ENCODE measurements around the gene BMF. TPM values are rescaled to one million over a fixed set of nuclear protein-coding genes. Genes with fewer than 3 reads are reported as not detected.

Gene BMF
- polyA plus RNA-seq, 1 donor from 2014 or later: 5.8 TPM

DNA sequence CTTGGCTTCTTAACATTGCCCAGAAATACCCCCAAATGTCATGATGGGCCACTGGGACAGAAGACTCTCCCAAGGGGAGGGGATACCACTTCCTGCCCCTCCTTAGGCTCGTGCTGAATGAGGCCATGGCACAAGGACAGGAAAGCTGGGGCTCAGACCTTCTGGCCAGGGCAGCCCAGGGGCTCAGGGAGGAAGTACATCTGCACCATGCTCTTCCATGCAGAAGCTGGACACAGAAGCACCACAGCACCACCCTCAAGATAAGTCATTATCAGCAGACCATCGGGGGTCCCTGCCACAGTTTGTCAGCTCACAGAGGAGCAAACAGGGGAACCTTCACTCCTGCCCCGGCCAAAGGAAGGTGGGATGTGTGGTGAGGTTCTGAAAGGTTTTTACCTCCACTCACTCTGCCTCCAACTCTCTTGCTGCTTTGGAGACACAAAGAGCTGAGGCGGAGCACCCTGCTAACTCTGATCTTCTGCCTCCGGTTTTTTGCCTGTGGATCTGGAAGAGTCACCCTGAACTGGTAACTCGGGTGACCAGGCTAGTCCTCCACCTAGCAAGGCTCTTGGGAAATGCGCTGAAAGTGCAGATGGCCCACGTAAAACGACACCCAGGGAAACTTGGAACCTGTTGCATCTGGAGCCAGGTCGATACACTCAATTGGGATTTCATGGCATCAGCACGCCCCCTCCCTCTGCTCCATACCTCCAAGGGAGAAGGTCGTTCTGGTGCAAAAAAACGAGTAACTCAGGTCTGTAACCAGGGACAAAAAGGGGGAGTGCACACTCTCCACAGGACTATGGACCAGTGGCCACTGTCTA lies 8.3 kb downstream of the BMF start:
- Histone ChIP-seq H3K9me2 (ENCODE audit: insufficient read depth, low read length) (no peaks in the 10 kb centered on the region), H3K36me3 (ENCODE audit: insufficient read depth, low read length) (no peaks in the 10 kb centered on the region), H3K27me3 (ENCODE audit: insufficient read depth, low read depth, low read length) (no peaks in the 10 kb centered on the region), H3K9ac (ENCODE audit: low read length) (no peak overlapping the region), H3F3A (ENCODE audit: insufficient read depth, low read length, poor library complexity, severe bottlenecking) (no peaks in the 10 kb centered on the region), H4K20me1 (ENCODE audit: insufficient read depth) (no peaks in the 10 kb centered on the region), H3K4me3 (ENCODE audit: low read length) (no peak overlapping the region), H2AFZ (ENCODE audit: low read depth, low read length) (no peak overlapping the region), H3K4me2 (ENCODE audit: low read length) (no peak overlapping the region), H3K79me2 (replicated peaks; ENCODE audit: insufficient read depth, low read length) (no peaks in the 10 kb centered on the region), H3K27ac (ENCODE audit: low read length) (no peak overlapping the region), H3K9me3 (ENCODE audit: low read length) (no peaks in the 10 kb centered on the region)
- TF ChIP-seq, protein P1, sequence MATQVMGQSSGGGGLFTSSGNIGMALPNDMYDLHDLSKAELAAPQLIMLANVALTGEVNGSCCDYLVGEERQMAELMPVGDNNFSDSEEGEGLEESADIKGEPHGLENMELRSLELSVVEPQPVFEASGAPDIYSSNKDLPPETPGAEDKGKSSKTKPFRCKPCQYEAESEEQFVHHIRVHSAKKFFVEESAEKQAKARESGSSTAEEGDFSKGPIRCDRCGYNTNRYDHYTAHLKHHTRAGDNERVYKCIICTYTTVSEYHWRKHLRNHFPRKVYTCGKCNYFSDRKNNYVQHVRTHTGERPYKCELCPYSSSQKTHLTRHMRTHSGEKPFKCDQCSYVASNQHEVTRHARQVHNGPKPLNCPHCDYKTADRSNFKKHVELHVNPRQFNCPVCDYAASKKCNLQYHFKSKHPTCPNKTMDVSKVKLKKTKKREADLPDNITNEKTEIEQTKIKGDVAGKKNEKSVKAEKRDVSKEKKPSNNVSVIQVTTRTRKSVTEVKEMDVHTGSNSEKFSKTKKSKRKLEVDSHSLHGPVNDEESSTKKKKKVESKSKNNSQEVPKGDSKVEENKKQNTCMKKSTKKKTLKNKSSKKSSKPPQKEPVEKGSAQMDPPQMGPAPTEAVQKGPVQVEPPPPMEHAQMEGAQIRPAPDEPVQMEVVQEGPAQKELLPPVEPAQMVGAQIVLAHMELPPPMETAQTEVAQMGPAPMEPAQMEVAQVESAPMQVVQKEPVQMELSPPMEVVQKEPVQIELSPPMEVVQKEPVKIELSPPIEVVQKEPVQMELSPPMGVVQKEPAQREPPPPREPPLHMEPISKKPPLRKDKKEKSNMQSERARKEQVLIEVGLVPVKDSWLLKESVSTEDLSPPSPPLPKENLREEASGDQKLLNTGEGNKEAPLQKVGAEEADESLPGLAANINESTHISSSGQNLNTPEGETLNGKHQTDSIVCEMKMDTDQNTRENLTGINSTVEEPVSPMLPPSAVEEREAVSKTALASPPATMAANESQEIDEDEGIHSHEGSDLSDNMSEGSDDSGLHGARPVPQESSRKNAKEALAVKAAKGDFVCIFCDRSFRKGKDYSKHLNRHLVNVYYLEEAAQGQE (IDR thresholded peaks at IDR 0.05; ENCODE audit: borderline replicate concordance): no peak
- TF ChIP-seq RAD21 (conservative IDR thresholded peaks at IDR 0.05) (no peak), CTCF (IDR thresholded peaks at IDR 0.05; ENCODE audit: poor library complexity, severe bottlenecking) (no peak), EP300 (conservative IDR thresholded peaks at IDR 0.05; ENCODE audit: poor library complexity, severe bottlenecking) (no peak), POLR2AphosphoS5 (IDR thresholded peaks at IDR 0.05) (no peak), EZH2 (IDR thresholded peaks at IDR 0.05; ENCODE audit: borderline replicate concordance, insufficient read depth, low read length, poor library complexity, severe bottlenecking) (no peak), SMC3 (conservative IDR thresholded peaks at IDR 0.05; ENCODE audit: poor library complexity) (no peak)

- no peaks in the 10 kb centered on the region for H3F3A ChIP-seq (ENCODE audit: insufficient read depth, low read length, poor library complexity, severe bottlenecking)
- no peak overlapping the region for H2AFZ ChIP-seq (ENCODE audit: low read depth, low read length)
- peak overlapping the region; percentile 24 for H3K9ac ChIP-seq (ENCODE audit: low read length)
- H3K4me2 ChIP-seq (ENCODE audit: low read length): no peak overlapping the region
- H3K4me3 ChIP-seq (ENCODE audit: low read length): peak overlapping the region; percentile 1
- H4K20me1 ChIP-seq (ENCODE audit: insufficient read depth): no peaks in the 10 kb centered on the region
- H3K9me3 ChIP-seq (ENCODE audit: low read length): no peaks in the 10 kb centered on the region
- TF ChIP-seq EZH2 (IDR thresholded peaks at IDR 0.05; ENCODE audit: borderline replicate concordance, insufficient read depth, low read length, poor library complexity, severe bottlenecking) (no peak), MXI1 (conservative IDR thresholded peaks at IDR 0.05; ENCODE audit: poor library complexity, severe bottlenecking) (no peak), SMC3 (conservative IDR thresholded peaks at IDR 0.05; ENCODE audit: poor library complexity) (no peak), RAD21 (conservative IDR thresholded peaks at IDR 0.05) (no peak), EP300 (conservative IDR thresholded peaks at IDR 0.05; ENCODE audit: poor library complexity, severe bottlenecking) (peak; percentile 40), CTCF (IDR thresholded peaks at IDR 0.05; ENCODE audit: poor library complexity, severe bottlenecking) (no peak), POLR2AphosphoS5 (IDR thresholded peaks at IDR 0.05) (peak; percentile 63), TAF1 (IDR thresholded peaks at IDR 0.05; ENCODE audit: low read depth) (no peak)
- TF ChIP-seq, protein P1 (IDR thresholded peaks at IDR 0.05; ENCODE audit: borderline replicate concordance): no peak
- H3K36me3 ChIP-seq (ENCODE audit: insufficient read depth, low read length): no peaks in the 10 kb centered on the region
- H3K9me2 ChIP-seq (ENCODE audit: insufficient read depth, low read length): no peaks in the 10 kb centered on the region
- H3K27me3 ChIP-seq (ENCODE audit: insufficient read depth, low read depth, low read length): no peaks in the 10 kb centered on the region
- no peaks in the 10 kb centered on the region for H3K79me2 ChIP-seq (replicated peaks; ENCODE audit: insufficient read depth, low read length)
- H3K27ac ChIP-seq (ENCODE audit: low read length): peak overlapping the region; percentile 49
Observed at GRCh38 chr15:40098489-40099261, 10.0 kb downstream of the BMF start.
